A549 (cell line): Measurements from ENCODE around the gene JAG2. TPM values are rescaled to one million over a fixed set of nuclear protein-coding genes. Genes with fewer than 3 reads are reported as not detected.

Experiments used
- ATAC-seq, 2 experiments: fragments of 200-7000 bp in 1 of 2; fragments of >200 bp in 1 of 2; cut with Nextera tagmentation in 1 of 2; cut with Tn5 transposase in 1 of 2; 3 replicates each; pipeline versions ENCODE4 v1.8.0 to v1.9.1; 2018 to 2020; ENCODE audit warnings: mild to moderate bottlenecking in 1 of 2, moderate library complexity in 1 of 2
- CTCF ChIA-PET: fragments of 300-600 bp; sonication (Branson Sonifier 250); formaldehyde crosslinking; extraction: SDS; loops from one replicate; lab custom pipeline; 2021; ENCODE audit warnings: antibody characterized with exemption, inconsistent platforms; lab: Yijun Ruan, JAX
- POLR2A ChIA-PET: fragments of 350-600 bp; formaldehyde crosslinking; extraction: SDS; loops from one replicate; lab custom pipeline; 2021; ENCODE audit warnings: antibody characterized with exemption, inconsistent platforms; lab: Yijun Ruan, JAX
- DNase-seq, 2 experiments: peaks; one replicate each; pipeline versions ENCODE4 v3.0.0 to v3.0.0-alpha.2; 2011 to 2016; ENCODE audit warnings: low read depth in 1 of 2, low spot score in 1 of 2
- FAIRE-seq: peaks from 2 replicates; lab custom pipeline; 2011; peaks lifted over from hg19 to GRCh38; lab: Jason Lieb, UNC
- H3K27ac ChIP-seq, 2 experiments: fragments of >200 bp; sonication (Bioruptor Twin); formaldehyde crosslinking; 3 replicates each; pipeline ENCODE4 v1.5.1; 2016 to 2017
- H3K4me1 ChIP-seq: fragments of >200 bp; sonication (Bioruptor Twin); formaldehyde crosslinking; 3 replicates; pipeline ENCODE4 v1.6.1; 2016
- H3K4me2 ChIP-seq: fragments of >200 bp; sonication (Bioruptor Twin); formaldehyde crosslinking; 3 replicates; pipeline ENCODE4 v1.6.1; 2016
- H3K4me3 ChIP-seq: fragments of >200 bp; sonication (Bioruptor Twin); formaldehyde crosslinking; 3 replicates; pipeline ENCODE4 v1.5.1; 2016
- H3K9me3 ChIP-seq: fragments of >200 bp; sonication (Bioruptor Twin); formaldehyde crosslinking; 3 replicates; pipeline ENCODE4 v1.6.1; 2016
- BHLHE40 ChIP-seq: IDR thresholded peaks from 2 replicates; pipeline ENCODE4 v1.6.1; 2012; ENCODE audit warnings: low read depth, low read length, inconsistent platforms
- CBX2 ChIP-seq: fragments of 200-600 bp; sonication (generic); IDR thresholded peaks from 2 replicates; pipeline ENCODE4 v1.6.1; 2016; ENCODE audit warnings: low read depth, mild to moderate bottlenecking, borderline replicate concordance
- CEBPB ChIP-seq, 2 experiments: fragments of >200 bp in 1 of 2; sonication (Bioruptor Twin) in 1 of 2; formaldehyde crosslinking in 1 of 2; IDR thresholded peaks; 2 replicates each; pipeline ENCODE4 v1.6.1; 2012 to 2016
- EHMT2 ChIP-seq: fragments of 200-600 bp; sonication (generic); IDR thresholded peaks from 2 replicates; pipeline ENCODE4 v1.6.1; 2016; ENCODE audit warnings: antibody characterized with exemption, low read depth, mild to moderate bottlenecking, moderate library complexity
- ESRRA ChIP-seq: fragments of 150-350 bp; IDR thresholded peaks from 2 replicates; pipeline ENCODE4 v1.6.1; 2014; ENCODE audit warnings: mild to moderate bottlenecking, low read length, borderline replicate concordance
- FOSB ChIP-seq: fragments of 250-450 bp; sonication (Bioruptor Pico); IDR thresholded peaks from 2 replicates; pipeline ENCODE4 v1.5.0; 2020; ENCODE audit warnings: mild to moderate bottlenecking, moderate library complexity
- HEYL ChIP-seq: fragments of 250-450 bp; sonication (Bioruptor Pico); IDR thresholded peaks from 2 replicates; pipeline ENCODE4 v1.8.0; 2021; ENCODE audit warnings: mild to moderate bottlenecking, moderate library complexity
- HOXB13 ChIP-seq: fragments of 250-450 bp; sonication (Bioruptor Pico); IDR thresholded peaks from 2 replicates; pipeline ENCODE4 v1.5.0; 2020; ENCODE audit warnings: low read depth, mild to moderate bottlenecking, moderate library complexity
- KDM5A ChIP-seq: fragments of 200-600 bp; sonication (generic); IDR thresholded peaks from 2 replicates; pipeline ENCODE4 v1.6.1; 2016; ENCODE audit warnings: antibody characterized with exemption, mild to moderate bottlenecking
- MAZ ChIP-seq: fragments of 150-350 bp; IDR thresholded peaks from 2 replicates; pipeline ENCODE4 v1.6.1; 2014; ENCODE audit warnings: antibody characterized with exemption, low read depth, low read length, borderline replicate concordance
- NFE2L2 ChIP-seq: fragments of 150-350 bp; conservative IDR thresholded peaks from 2 replicates; pipeline ENCODE4 v1.6.1; 2014; ENCODE audit warnings: low read length
- NPAS2 ChIP-seq: fragments of 250-450 bp; sonication (Bioruptor Pico); IDR thresholded peaks from 2 replicates; pipeline ENCODE4 v1.8.0; 2022; ENCODE audit warnings: mild to moderate bottlenecking, moderate library complexity, borderline replicate concordance
- NR3C1 ChIP-seq: fragments of >200 bp; sonication (Bioruptor Twin); formaldehyde crosslinking; IDR thresholded peaks from 3 replicates; pipeline ENCODE4 v1.6.1; 2017
- POLR2AphosphoS2 ChIP-seq: conservative IDR thresholded peaks from 2 replicates; pipeline ENCODE4 v1.6.1; 2012; ENCODE audit warnings: low read length, improper control_type of control experiment, inconsistent platforms
- RARB ChIP-seq: fragments of 250-450 bp; sonication (Bioruptor Pico); IDR thresholded peaks from 2 replicates; pipeline ENCODE4 v1.8.0; 2021; ENCODE audit warnings: mild to moderate bottlenecking, moderate library complexity
- RCOR1 ChIP-seq: fragments of 150-350 bp; IDR thresholded peaks from 2 replicates; pipeline ENCODE4 v1.6.1; 2014; ENCODE audit warnings: antibody characterized with exemption, low read length, low read depth
- RFX5 ChIP-seq: fragments of 450-650 bp; IDR thresholded peaks from 2 replicates; pipeline ENCODE4 v1.7.1; 2014; ENCODE audit warnings: antibody characterized with exemption, mild to moderate bottlenecking, moderate library complexity
- ZSCAN20 ChIP-seq: fragments of 250-450 bp; sonication (Bioruptor Pico); IDR thresholded peaks from 2 replicates; pipeline ENCODE4 v1.8.0; 2022; ENCODE audit warnings: mild to moderate bottlenecking, moderate library complexity
- WGBS: methylation state at CpG from one replicate; pipeline ENCODE4 v1.1.6; 2017; ENCODE audit errors: missing lambda C conversion rate; 5-methylcytosine and 5-hydroxymethylcytosine counted together
- polyA plus RNA-seq, 4 experiments: library from polyadenylated mRNA; depleted of rRNA in 3 of 4; stranded (reverse); fragments of >200 nt; fragmentation: RNase III in 1 of 4; extraction: RNeasy Plus Mini Kit Qiagen cat#74134 plus additional on column Dnase treatment in 1 of 4; gene quantifications; 2 replicates in 3 of 4; 3 replicates in 1 of 4; pipeline ENCODE4 v1.2.3, GENCODE V29; 2011 to 2017
- TF ChIP-seq, protein P1 (sequence below): fragments of 150-350 bp; IDR thresholded peaks from 2 replicates; pipeline ENCODE4 v1.6.1; 2014; ENCODE audit warnings: low read depth, mild to moderate bottlenecking, low read length
- TF ChIP-seq, protein P2 (sequence below): IDR thresholded peaks from 2 replicates; pipeline ENCODE4 v1.6.1; 2012; ENCODE audit warnings: low read depth, borderline replicate concordance

The JAG2 gene
- polyA plus RNA-seq, 2 of the 4 experiments (the other 2 are of a cell fraction), result 5.9 to 20.4 TPM

DNA sequence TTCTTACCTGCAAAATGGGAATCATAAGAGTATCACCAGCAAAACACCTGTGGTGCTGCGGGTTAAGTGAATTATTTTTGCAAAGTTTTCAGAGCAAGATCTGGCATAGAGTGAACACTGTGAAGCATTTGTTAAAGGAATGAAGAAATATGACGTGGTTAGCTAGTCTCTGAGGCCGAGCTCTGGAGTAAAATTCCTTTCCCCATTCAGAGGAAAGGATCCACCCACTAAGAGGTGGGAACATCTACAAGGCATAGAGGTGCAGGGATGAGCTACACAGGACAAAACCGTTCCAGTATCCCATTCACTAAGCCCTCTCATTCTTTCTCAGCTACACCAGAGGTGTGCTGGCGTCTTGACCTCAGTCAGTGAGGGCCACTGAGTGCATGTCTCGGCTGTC is 48.5 kb downstream of the JAG2 start:
- no peak overlapping the region for H3K4me3 ChIP-seq
- TF ChIP-seq HEYL (CRISPR knock-in tag), result no peak
- TF ChIP-seq ESRRA, result no peak
- TF ChIP-seq CBX2, result no peak
- TF ChIP-seq RFX5, result no peak
- TF ChIP-seq KDM5A, result no peak
- no peak for TF ChIP-seq FOSB (CRISPR knock-in tag)
- TF ChIP-seq ZSCAN20 (CRISPR knock-in tag), result no peak
- TF ChIP-seq BHLHE40, result no peak
- TF ChIP-seq MAZ, result no peak
- TF ChIP-seq NFE2L2, result no peak
- no peak for TF ChIP-seq NR3C1
- no peak for TF ChIP-seq EHMT2
- TF ChIP-seq, protein P1, sequence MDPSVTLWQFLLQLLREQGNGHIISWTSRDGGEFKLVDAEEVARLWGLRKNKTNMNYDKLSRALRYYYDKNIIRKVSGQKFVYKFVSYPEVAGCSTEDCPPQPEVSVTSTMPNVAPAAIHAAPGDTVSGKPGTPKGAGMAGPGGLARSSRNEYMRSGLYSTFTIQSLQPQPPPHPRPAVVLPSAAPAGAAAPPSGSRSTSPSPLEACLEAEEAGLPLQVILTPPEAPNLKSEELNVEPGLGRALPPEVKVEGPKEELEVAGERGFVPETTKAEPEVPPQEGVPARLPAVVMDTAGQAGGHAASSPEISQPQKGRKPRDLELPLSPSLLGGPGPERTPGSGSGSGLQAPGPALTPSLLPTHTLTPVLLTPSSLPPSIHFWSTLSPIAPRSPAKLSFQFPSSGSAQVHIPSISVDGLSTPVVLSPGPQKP, result no peak
- no peak for TF ChIP-seq RCOR1
- no peak for TF ChIP-seq HOXB13 (CRISPR knock-in tag)
- TF ChIP-seq POLR2AphosphoS2, result no peak
- TF ChIP-seq, protein P2, sequence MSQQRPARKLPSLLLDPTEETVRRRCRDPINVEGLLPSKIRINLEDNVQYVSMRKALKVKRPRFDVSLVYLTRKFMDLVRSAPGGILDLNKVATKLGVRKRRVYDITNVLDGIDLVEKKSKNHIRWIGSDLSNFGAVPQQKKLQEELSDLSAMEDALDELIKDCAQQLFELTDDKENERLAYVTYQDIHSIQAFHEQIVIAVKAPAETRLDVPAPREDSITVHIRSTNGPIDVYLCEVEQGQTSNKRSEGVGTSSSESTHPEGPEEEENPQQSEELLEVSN, result no peak
- no peak for TF ChIP-seq RARB
- TF ChIP-seq NPAS2 (CRISPR knock-in tag), result no peak
- TF ChIP-seq, all 56 proteins: peak for 0
- no peak overlapping the region for H3K4me2 ChIP-seq
- no peak for ATAC-seq
- 18% methylated on average over 6 of the region's 6 CpGs for WGBS
- no peak overlapping the region for H3K27ac ChIP-seq
- ChIA-PET POLR2A (no interaction called here), CTCF (interaction anchor here (1.3 kb wide), 1 partner anchor 12 kb away, joined by 3 read pairs; no protein-coding TSS in a partner anchor)
- H3K4me1 ChIP-seq, result no peaks in the 10 kb centered on the region
- no peak for DNase-seq
- H3K9me3 ChIP-seq, result peaks cover 18% of the 10 kb centered on the region
- no peak for FAIRE-seq

DNA sequence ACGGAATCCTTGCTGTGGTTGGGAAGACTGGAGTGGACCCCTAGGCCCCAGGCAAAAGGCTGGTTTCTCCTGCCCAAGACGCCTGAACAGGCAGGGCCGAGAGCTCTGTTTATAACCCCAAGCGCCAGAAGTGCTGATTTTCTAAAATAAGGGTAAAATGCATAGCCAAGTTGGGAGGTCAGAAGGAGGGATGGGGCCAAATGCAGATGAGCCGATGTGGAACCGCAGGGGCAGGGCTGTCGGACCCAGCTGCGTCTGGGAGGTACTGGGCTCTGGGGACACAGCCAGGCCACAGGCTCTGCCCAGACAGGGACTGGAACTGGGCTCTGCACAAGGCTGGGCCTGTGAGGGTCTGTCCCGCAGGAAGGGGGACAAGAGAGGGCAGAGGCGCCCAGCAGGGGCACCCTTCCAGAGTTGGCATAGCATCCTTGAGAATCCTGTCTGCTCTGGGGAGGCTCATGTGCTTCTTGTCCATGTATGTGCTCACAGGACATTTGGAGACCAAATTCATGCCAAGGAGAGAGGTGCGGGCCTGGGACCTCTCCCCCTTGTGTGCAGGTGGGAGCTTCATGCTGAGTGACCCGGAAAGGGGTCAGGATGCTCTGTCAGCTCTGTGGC is 49.1 kb downstream of the JAG2 start:
- WGBS, result 67% methylated on average over 12 of the region's 12 CpGs
- ChIA-PET POLR2A (no interaction called here), CTCF (interaction anchor here (1.3 kb wide), 1 partner anchor 12 kb away, joined by 3 read pairs; no protein-coding TSS in a partner anchor)
- TF ChIP-seq CEBPB (IDR thresholded peaks at IDR 0.05), result no peak
- no peaks in the 10 kb centered on the region for H3K4me1 ChIP-seq
- H3K27ac ChIP-seq, result no peak overlapping the region
- H3K4me3 ChIP-seq, result no peak overlapping the region
- FAIRE-seq (no peak), DNase-seq (no peak), ATAC-seq (no peak)
- H3K9me3 ChIP-seq, result peaks cover 18% of the 10 kb centered on the region
- H3K4me2 ChIP-seq, result no peak overlapping the region

DNA sequence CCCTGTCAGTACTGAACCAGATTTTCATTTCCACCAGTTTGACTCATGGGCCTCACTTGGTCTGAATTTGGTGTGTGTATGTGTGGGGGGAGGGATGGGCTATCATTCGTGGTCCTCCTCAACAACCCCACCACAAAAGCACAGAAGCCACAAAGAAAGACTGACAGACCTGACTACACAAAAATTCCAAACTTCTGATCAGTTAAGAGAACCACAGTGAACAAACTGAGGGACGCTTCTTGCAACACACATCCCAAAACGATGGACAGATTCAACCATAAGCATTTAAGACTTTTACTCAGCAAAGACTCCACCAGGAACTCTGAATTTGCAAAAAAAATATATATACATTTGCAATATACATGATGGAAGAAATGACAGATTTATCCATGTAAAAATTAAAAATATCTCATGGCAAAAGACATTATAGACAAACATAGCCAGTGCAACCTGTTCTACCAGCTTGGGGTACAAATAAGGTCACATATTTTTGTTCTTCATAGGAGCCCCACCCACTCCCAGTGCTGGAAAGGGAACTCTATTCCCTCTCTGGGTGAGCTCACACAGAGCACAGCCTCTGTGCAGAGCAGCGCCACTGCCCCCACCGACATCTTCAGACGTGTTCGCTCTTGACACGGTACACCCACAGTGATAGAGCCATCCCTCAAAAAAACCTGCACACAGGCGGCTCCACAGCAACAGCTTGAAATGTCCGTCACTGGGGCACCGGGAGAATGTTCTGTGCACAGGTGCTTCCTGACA is 49.7 kb downstream of the JAG2 start:
- FAIRE-seq, result no peak
- H3K4me2 ChIP-seq, result no peak overlapping the region
- peaks cover 18% of the 10 kb centered on the region for H3K9me3 ChIP-seq
- POLR2A ChIA-PET, result no interaction called here
- CTCF ChIA-PET, result interaction anchor here (1.3 kb wide), 1 partner anchor 11 kb away, joined by 3 read pairs; no protein-coding TSS in a partner anchor
- no peak for DNase-seq
- TF ChIP-seq CEBPB (IDR thresholded peaks at IDR 0.05), result no peak
- H3K4me3 ChIP-seq, result no peak overlapping the region
- H3K4me1 ChIP-seq, result no peaks in the 10 kb centered on the region
- no peak for ATAC-seq
- 64% methylated on average over 11 of the region's 11 CpGs for WGBS
- no peak overlapping the region for H3K27ac ChIP-seq
